GM12865 (cell line): Measurements from ENCODE around the gene RAB22A.
"Not testable (repeated sequence)": the region's sequence is repeated elsewhere in the genome, so short reads cannot be mapped to it uniquely, and the experiment has no call there.

Source experiments
- DNase-seq: peaks from one replicate; pipeline ENCODE4 v3.0.0; 2010; ENCODE audit warnings: low read depth
- H3K4me3 ChIP-seq: 2 replicates; pipeline ENCODE4 v1.5.1; 2011; ENCODE audit warnings: mild to moderate bottlenecking, low read depth, low read length, control low read depth
- TF ChIP-seq, protein P1 (sequence below): IDR thresholded peaks from 2 replicates; pipeline ENCODE4 v1.5.1; 2011; ENCODE audit warnings: low read length, control low read depth, low read depth, inconsistent platforms; ENCODE audit not compliant: insufficient read depth; ENCODE audit errors: missing control alignments

Gene RAB22A

DNA sequence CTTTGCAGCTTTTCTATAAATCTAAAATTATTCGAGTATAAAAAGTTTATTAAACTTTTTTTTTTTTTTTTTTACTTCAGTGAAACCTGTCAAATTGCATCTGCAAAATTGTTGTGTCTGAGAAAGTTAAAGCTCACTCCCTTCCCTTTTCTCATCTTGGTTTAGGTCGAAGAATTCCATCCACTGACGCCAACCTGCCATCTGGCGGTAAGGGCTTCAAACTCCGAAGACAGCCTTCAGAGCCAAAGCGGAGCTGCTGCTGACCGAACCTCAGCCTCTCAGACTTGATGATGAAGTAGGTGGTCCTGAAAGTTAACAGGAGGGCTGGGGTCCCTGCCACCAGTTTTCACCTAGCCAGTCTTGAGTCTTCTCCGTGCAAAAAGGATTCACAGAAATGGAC is 49.9 kb downstream of the RAB22A start:
- TF ChIP-seq, protein P1, sequence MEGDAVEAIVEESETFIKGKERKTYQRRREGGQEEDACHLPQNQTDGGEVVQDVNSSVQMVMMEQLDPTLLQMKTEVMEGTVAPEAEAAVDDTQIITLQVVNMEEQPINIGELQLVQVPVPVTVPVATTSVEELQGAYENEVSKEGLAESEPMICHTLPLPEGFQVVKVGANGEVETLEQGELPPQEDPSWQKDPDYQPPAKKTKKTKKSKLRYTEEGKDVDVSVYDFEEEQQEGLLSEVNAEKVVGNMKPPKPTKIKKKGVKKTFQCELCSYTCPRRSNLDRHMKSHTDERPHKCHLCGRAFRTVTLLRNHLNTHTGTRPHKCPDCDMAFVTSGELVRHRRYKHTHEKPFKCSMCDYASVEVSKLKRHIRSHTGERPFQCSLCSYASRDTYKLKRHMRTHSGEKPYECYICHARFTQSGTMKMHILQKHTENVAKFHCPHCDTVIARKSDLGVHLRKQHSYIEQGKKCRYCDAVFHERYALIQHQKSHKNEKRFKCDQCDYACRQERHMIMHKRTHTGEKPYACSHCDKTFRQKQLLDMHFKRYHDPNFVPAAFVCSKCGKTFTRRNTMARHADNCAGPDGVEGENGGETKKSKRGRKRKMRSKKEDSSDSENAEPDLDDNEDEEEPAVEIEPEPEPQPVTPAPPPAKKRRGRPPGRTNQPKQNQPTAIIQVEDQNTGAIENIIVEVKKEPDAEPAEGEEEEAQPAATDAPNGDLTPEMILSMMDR: no peak
- no peak for DNase-seq

DNA sequence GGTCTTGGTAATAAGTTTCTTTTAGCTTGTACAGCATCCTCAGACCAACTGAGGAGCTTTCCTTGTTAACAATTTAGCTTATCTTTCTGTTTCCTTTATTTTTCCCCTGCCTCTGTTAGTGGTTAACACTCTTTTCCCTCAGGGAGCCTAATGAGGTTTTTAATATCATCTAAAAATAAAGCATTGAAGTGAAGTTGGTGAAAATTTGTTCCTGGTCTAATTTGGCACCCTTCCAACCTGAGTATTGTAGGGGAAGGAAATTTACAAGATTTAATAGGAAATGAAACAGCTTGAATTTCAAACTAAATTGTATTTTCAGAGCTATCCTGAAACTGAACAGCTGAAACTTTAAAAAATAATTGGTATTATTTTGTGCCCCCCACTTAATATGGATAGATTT is 51.4 kb downstream of the RAB22A start:
- no peak overlapping the region for H3K4me3 ChIP-seq
- DNase-seq: no peak
- TF ChIP-seq, protein P1: no peak

More for the DNA sequence above, 49.9 kb downstream of the RAB22A start:
- H3K4me3 ChIP-seq: no peak overlapping the region

DNA sequence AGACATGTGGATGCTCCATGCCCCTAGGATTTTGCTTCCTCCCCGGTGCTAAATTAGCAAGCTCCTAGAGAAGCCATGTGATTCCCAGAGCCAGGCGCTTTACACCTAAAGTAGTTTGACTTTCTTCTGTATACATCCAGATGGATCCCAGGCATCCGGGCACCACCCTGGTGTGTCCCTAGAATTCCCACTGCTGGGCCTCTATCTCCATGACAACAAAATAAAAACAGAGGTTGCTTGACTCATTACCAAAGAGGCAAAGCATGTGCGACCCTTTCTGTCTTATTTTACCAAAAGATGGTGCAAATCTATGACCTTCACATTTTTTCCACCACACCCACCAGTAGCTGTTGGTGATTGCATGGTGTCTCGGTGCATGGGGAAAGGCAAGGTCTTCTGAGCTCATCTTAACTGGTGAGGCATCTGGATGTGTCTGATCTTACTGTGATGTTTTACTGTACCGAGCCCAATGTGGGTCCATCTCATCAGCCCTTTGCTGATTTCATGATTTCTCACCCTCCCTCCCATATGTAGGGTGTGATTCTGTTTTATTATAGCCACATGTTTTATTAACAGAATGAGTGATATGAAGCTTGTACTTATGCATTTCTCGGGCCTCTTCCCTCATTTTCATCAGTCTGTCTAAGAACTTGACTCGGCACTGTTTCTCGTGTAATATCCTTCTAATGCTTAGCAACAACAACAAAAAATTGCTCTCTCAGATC is 52.1 kb downstream of the RAB22A start:
- H3K4me3 ChIP-seq: no peak overlapping the region
- no peak for DNase-seq
- TF ChIP-seq, protein P1: no peak

DNA sequence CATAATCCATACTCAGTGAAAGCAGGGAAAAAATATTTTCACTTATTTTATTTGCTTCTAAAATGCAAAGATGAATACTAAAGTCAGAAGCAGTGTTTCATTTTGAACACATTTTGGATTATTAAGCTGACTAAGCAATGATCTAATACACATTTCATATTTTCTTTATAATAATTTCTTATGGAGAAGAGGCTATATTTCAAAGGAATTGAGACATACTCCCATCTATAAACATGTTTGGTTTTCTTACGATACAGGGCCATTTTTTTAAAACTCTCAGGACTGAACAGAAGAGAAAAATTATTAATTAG is 52.6 kb downstream of the RAB22A start:
- TF ChIP-seq, protein P1: no peak
- H3K4me3 ChIP-seq: no peak overlapping the region
- DNase-seq: no peak

DNA sequence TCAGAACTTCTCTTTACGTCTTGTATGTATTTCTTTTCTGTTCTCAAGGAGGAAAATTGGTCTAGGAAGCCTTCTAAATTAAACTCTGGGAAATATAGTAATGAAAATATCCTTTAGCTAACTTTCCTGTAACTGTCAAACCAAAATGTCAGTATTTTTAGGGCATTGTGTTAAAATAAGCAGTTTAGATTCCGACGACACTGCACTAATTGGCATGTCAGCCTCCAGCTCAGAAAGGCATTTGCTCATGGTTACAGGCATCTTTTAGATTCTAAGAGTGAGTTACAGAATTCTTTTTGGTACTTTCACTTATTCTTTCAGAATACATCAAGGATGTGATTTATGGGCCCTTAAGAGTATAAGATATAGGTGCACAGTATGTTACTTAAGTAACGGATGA is 53.5 kb downstream of the RAB22A start:
- no peak for DNase-seq
- no peak overlapping the region for H3K4me3 ChIP-seq
- TF ChIP-seq, protein P1: no peak

DNA sequence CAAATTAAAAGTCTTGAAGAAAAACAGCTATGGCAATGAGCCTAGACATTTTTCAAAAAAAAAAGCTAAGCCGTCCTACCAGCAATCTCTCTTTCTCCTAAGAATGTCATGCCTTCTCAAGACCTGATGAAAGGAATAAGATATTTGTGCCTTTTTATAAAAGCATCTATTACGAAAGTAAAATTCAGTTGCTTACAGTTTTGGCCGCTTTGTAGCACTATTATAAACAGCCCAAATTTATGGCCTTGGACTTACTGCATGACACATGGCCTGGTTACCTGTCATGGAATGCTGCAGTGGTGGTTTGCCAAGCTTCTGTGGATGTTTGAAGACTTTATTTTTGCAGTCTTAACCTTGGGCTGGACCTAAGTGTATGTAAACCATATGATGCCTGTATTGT is 57.4 kb downstream of the RAB22A start:
- no peak for DNase-seq
- TF ChIP-seq, protein P1: no peak
- no peak overlapping the region for H3K4me3 ChIP-seq

DNA sequence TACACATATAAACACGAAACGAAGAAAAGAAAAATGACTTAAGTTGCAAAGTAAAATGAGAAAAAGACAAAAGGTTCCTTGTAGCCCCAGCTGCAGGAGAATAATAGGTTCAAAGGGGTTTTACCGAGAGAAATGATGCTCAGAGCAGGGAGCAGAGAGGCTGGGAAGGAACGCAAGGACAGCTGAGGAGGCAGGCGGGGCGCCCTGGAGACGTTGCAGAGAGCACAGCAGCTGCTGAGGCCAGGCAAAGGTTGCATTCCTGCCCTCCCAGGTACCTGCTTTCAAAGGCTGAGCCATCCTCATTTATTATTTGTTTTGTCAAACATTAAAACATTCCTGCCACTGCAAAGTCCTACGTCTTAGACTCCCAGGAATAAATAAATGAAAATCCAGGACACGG is 63.3 kb downstream of the RAB22A start:
- DNase-seq: no peak
- no peak overlapping the region for H3K4me3 ChIP-seq
- TF ChIP-seq, protein P1: no peak

DNA sequence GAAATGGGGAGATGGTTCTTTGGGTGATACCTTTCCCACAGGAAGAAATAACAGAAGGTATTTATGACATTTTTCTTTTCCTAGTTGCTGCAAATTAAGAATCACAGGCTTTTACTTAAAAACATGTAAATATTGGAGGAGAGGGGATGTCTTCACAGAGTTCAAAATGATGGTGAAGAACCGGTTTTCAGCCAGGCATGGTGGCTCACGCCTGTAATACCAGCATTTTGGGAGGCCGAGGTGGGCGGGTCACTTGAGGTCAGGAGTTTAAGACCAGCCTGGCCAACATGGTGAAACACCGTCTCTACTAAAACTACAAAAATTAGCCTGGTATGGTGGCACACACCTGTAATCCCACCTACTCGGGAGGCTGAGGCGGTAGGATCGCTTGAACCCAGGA is 63.8 kb downstream of the RAB22A start:
- H3K4me3 ChIP-seq, DNase-seq: not testable (repeated sequence)
